ENCODE results near the gene CLTA. TPM values are rescaled to one million over a fixed set of nuclear protein-coding genes. Genes with fewer than 3 reads are reported as not detected.
A peak's percentile ranks its signal among the peaks of the same experiment; 100 is the strongest.

CLTA gene
- total RNA-seq, 1 donor from 2014 or later: 330 TPM

GRCh38 chr9:36192196-36192595 is 1.5 kb downstream of the CLTA start:
- no peak for DNase-seq (ENCODE audit: low spot score)
- Mint-ChIP-seq H3K27me3 (ENCODE audit: unreplicated experiment) (peaks cover 18% of the 10 kb centered on the region), H3K36me3 (ENCODE audit: low read depth, unreplicated experiment) (peaks cover 10% of the 10 kb centered on the region), H3K4me1 (ENCODE audit: unreplicated experiment) (peaks cover 44% of the 10 kb centered on the region), H3K4me3 (ENCODE audit: unreplicated experiment) (peak overlapping the region; percentile 95), H3K9me3 (ENCODE audit: unreplicated experiment) (no peaks in the 10 kb centered on the region), H3K27ac (ENCODE audit: unreplicated experiment) (peak overlapping the region; percentile 61)
- no peak for TF ChIP-seq CTCF (IDR thresholded peaks at IDR 0.05; ENCODE audit: unreplicated experiment)

- Mint-ChIP-seq H3K4me3 (ENCODE audit: unreplicated experiment) (peak overlapping the region; percentile 95), H3K27ac (ENCODE audit: unreplicated experiment) (peak overlapping the region; percentile 5), H3K4me1 (ENCODE audit: unreplicated experiment) (peaks cover 41% of the 10 kb centered on the region), H3K36me3 (ENCODE audit: low read depth, unreplicated experiment) (peaks cover 13% of the 10 kb centered on the region), H3K9me3 (ENCODE audit: unreplicated experiment) (no peaks in the 10 kb centered on the region), H3K27me3 (ENCODE audit: unreplicated experiment) (peaks cover 12% of the 10 kb centered on the region)
- DNase-seq (ENCODE audit: low spot score): no peak
- TF ChIP-seq CTCF (IDR thresholded peaks at IDR 0.05; ENCODE audit: unreplicated experiment): no peak
Measured at GRCh38 chr9:36193023-36193422, 2.3 kb downstream of the CLTA start.

GRCh38 chr9:36194326-36195000 is 3.7 kb downstream of the CLTA start:
- TF ChIP-seq CTCF (IDR thresholded peaks at IDR 0.05; ENCODE audit: unreplicated experiment): no peak
- Mint-ChIP-seq H3K36me3 (ENCODE audit: low read depth, unreplicated experiment) (peaks cover 17% of the 10 kb centered on the region), H3K27ac (ENCODE audit: unreplicated experiment) (peak overlapping the region; percentile 65), H3K4me3 (ENCODE audit: unreplicated experiment) (peak overlapping the region; percentile 58), H3K9me3 (ENCODE audit: unreplicated experiment) (no peaks in the 10 kb centered on the region), H3K4me1 (ENCODE audit: unreplicated experiment) (peaks cover 34% of the 10 kb centered on the region), H3K27me3 (ENCODE audit: unreplicated experiment) (peaks cover 9% of the 10 kb centered on the region)
- no peak for DNase-seq (ENCODE audit: low spot score)

DNA sequence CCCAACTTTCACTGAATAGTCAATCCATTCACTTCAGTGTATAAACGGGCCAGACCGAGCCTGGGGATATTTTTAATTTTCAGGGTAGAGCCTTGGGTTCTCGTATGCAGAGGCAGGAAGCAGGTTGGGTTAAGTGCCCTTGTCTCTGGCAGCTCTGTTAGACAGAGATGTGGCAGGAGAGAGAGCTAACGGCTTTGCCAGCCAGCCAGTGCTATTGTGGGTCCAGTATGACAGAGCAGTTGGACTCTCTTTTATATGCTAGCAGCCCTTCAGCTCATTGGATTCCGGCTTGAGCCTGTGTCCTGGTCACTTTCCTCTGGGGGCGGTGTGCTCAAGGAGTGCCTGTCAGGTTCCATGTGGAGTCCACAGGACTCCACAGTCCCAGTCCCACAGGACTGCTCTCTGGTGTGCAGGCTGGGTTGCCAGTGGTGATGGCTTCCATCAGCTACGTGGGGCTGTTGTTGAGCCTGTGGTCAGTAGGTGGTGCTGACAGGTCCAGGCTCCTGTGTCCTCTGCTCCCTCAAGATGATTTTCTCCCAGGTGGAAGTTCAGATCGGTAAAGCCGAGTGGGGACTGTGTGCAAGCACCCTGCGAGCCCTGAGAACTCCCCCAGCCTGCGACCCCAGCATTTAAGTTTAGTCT is 14.3 kb downstream of the CLTA start:
- peaks cover 66% of the 10 kb centered on the region for H3K36me3 Mint-ChIP-seq (ENCODE audit: low read depth, unreplicated experiment)
- H3K4me1 Mint-ChIP-seq (ENCODE audit: unreplicated experiment): peaks cover 23% of the 10 kb centered on the region
- peak; percentile 13 for TF ChIP-seq CTCF (IDR thresholded peaks at IDR 0.05; ENCODE audit: unreplicated experiment)
- peak; percentile 34 for DNase-seq (ENCODE audit: low spot score)
- H3K27me3 Mint-ChIP-seq (ENCODE audit: unreplicated experiment): peaks cover 3% of the 10 kb centered on the region
- peak overlapping the region; percentile 31 for H3K27ac Mint-ChIP-seq (ENCODE audit: unreplicated experiment)
- H3K4me3 Mint-ChIP-seq (ENCODE audit: unreplicated experiment): peak overlapping the region; percentile 63
- H3K9me3 Mint-ChIP-seq (ENCODE audit: unreplicated experiment): no peaks in the 10 kb centered on the region

DNA sequence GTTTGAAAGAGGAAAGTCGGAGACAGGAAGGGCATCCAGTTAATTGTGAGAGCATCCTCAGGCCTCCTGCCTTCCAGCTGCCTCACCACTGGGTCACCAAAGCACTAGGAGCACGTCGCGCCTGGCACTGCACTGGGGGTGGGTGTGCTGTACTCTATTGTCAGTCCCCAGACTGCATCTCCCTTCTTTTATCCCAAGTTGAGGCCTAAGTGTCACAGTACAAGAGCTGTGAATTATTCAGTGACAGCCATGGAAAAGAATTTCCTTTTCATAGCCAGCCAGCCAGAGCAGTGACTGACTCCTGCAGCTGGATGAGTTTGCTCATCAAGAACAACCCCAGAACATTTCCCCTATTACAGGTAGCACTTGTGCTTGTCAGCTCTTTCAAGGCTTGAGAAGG is 16.3 kb downstream of the CLTA start:
- peak overlapping the region; percentile 52 for H3K27ac Mint-ChIP-seq (ENCODE audit: unreplicated experiment)
- H3K27me3 Mint-ChIP-seq (ENCODE audit: unreplicated experiment): peaks cover 9% of the 10 kb centered on the region
- H3K4me3 Mint-ChIP-seq (ENCODE audit: unreplicated experiment): no peak overlapping the region
- TF ChIP-seq CTCF (IDR thresholded peaks at IDR 0.05; ENCODE audit: unreplicated experiment): no peak
- peaks cover 43% of the 10 kb centered on the region for H3K4me1 Mint-ChIP-seq (ENCODE audit: unreplicated experiment)
- peaks cover 79% of the 10 kb centered on the region for H3K36me3 Mint-ChIP-seq (ENCODE audit: low read depth, unreplicated experiment)
- no peaks in the 10 kb centered on the region for H3K9me3 Mint-ChIP-seq (ENCODE audit: unreplicated experiment)
- no peak for DNase-seq (ENCODE audit: low spot score)
